Ovary (tissue), 9 donors: ENCODE measurements around the gene SIX2. TPM values are rescaled to one million over a fixed set of nuclear protein-coding genes. Genes with fewer than 3 reads are reported as not detected.

Experiments used
- DNase-seq, 5 donors: peaks; one replicate each; pipeline ENCODE4 v3.0.0-alpha.2; 2019 to 2020
- H3K27ac ChIP-seq, 2 donors: fragments of 200-600 bp; one replicate each; pipeline versions ENCODE4 v1.5.1 to v1.8.0; 2019 to 2022
- H3K27me3 ChIP-seq: fragments of 200-600 bp; one replicate; pipeline ENCODE4 v1.8.0; 2022
- H3K36me3 ChIP-seq: fragments of 200-600 bp; sonication (generic); one replicate; pipeline ENCODE4 v1.5.1; 2019
- H3K4me1 ChIP-seq: one replicate; pipeline ENCODE4 v1.8.1; 2013; ENCODE audit warnings: mild to moderate bottlenecking, moderate library complexity; ENCODE audit not compliant: insufficient read depth
- H3K4me3 ChIP-seq: fragments of 200-600 bp; sonication (generic); one replicate; pipeline ENCODE4 v1.5.1; 2017
- H3K9me3 ChIP-seq, 2 donors: fragments of 200-600 bp in 1 of 2; sonication (generic) in 1 of 2; one replicate each; pipeline versions ENCODE4 v1.5.1 to v1.8.1; 2013 to 2019; ENCODE audit warnings: mild to moderate bottlenecking in 1 of 2, moderate library complexity in 1 of 2
- CTCF ChIP-seq, 3 donors: fragments of 450-650 bp in 2 of 3; fragments of 200-600 bp in 1 of 3; IDR thresholded peaks; one replicate each; pipeline versions ENCODE4 v1.5.1 to v1.8.0; 2016 to 2022; ENCODE audit warnings: antibody characterized with exemption in 3 of 3, mild to moderate bottlenecking in 1 of 3
- EP300 ChIP-seq: sonication (generic); formaldehyde crosslinking; IDR thresholded peaks from one replicate; pipeline ENCODE4 v1.6.1; 2017; ENCODE audit warnings: antibody characterized with exemption
- POLR2A ChIP-seq: fragments of 450-650 bp; IDR thresholded peaks from one replicate; pipeline ENCODE4 v1.6.1; 2017; ENCODE audit warnings: antibody characterized with exemption, mild to moderate bottlenecking, moderate library complexity
- WGBS, 3 donors: extraction: QIAGEN DNeasy Blood & Tissue Kit in 1 of 3; methylation state at CpG; one replicate each; pipeline versions ENCODE4 v1.1.5 to v1.1.7; 2013 to 2017; 5-methylcytosine and 5-hydroxymethylcytosine counted together
- intact Hi-C, 4 donors: fragments of 100-400 bp; cut with DNase I; formaldehyde crosslinking; loops; one replicate each; pipeline versions ENCODE4 v1.11.0 to v1.15.1; 2022 to 2023
- polyA plus RNA-seq, 2 donors: library from polyadenylated mRNA; stranded (reverse); fragments of 200-250 nt in 1 of 2; fragments of 350-450 nt in 1 of 2; fragmentation: Illumina TruSeq in 1 of 2; extraction: RNeasy Lipid Tissue Mini Kit (QIAGEN cat#74804) in 1 of 2; gene quantifications; one replicate each; pipeline ENCODE4 v1.2.3, GENCODE V29; 2013 to 2014
- total RNA-seq, 7 donors: library from RNA; depleted of rRNA in 2 of 7; stranded (reverse); fragments of >200 nt in 2 of 7; fragmentation: NEBNext Ultra II Directional in 3 of 7; extraction: Animal tissue kit (Norgen Biotek cat#: 25700) in 3 of 7; gene quantifications; one replicate each; pipeline versions ENCODE4 v1.1.0 to v1.2.4, GENCODE V29; 2016 to 2023
- donor health status: DM: no; HTN: no; CAD: no; lungs with moderate emphysema.
- donor health status: DM: no; HTN: no; CAD: no.
- donor health status: Bipolar disorder and iron deficiency.
- donor health status: DM: yes; HTN: yes; CAD: no.
- donor health status: DM: no; HTN: no; CAD: no.
- donor health status: DM: yes; HTN: yes; CAD: no.

SIX2 gene
- total and polyA plus RNA-seq, 9 donors, result 0.06 to 0.46 (median 0.16) TPM; not detected in 3

- Histone ChIP-seq H3K27me3 (peaks cover 5% of the 10 kb centered on the region), H3K4me1 (peaks cover 9% of the 10 kb centered on the region)
- 22 to 29% (median 22%) methylated on average over 13 of the region's 13 CpGs for WGBS, 3 donors
These were observed 3.5 kb upstream of the SIX2 start for GRCh38 chr2:45012733-45013132.

GRCh38 chr2:45011621-45012602 is 2.7 kb upstream of the SIX2 start:
- DNase-seq, result no peak
- no peak overlapping the region for H3K27ac ChIP-seq
- intact Hi-C loops, result no loop called here
- 33 to 52% (median 40%) methylated on average over 10 of the region's 10 CpGs for WGBS, 3 donors
- H3K9me3 ChIP-seq, result no peaks in the 10 kb centered on the region
- H3K4me3 ChIP-seq, result no peak overlapping the region
- TF ChIP-seq CTCF (IDR thresholded peaks at IDR 0.05), result no peak
- H3K36me3 ChIP-seq, result no peaks in the 10 kb centered on the region
- peaks cover 5% of the 10 kb centered on the region for H3K27me3 ChIP-seq
- peaks cover 9% of the 10 kb centered on the region for H3K4me1 ChIP-seq

More at GRCh38 chr2:45012733-45013132, 3.5 kb upstream of the SIX2 start:
- Histone ChIP-seq H3K9me3 (no peaks in the 10 kb centered on the region), H3K36me3 (no peaks in the 10 kb centered on the region), H3K27ac (no peak overlapping the region), H3K4me3 (no peak overlapping the region)
- intact Hi-C loops, result no loop called here
- TF ChIP-seq CTCF (IDR thresholded peaks at IDR 0.05) (no peak), POLR2A (no peak), EP300 (no peak)
- no peak for DNase-seq

- H3K27ac ChIP-seq, result no peak overlapping the region
- intact Hi-C loops, result no loop called here
- H3K9me3 ChIP-seq, result no peaks in the 10 kb centered on the region
- no peak for DNase-seq
- WGBS, 3 donors, result 50 to 56% (median 54%) methylated on average over 3 of the region's 3 CpGs
- no peak for TF ChIP-seq CTCF (IDR thresholded peaks at IDR 0.05)
- TF ChIP-seq POLR2A, result no peak
- TF ChIP-seq EP300, result no peak
- peaks cover 9% of the 10 kb centered on the region for H3K4me1 ChIP-seq
- H3K4me3 ChIP-seq, result no peak overlapping the region
- no peaks in the 10 kb centered on the region for H3K36me3 ChIP-seq
- peaks cover 5% of the 10 kb centered on the region for H3K27me3 ChIP-seq
These were observed 1.9 kb upstream of the SIX2 start for GRCh38 chr2:45011121-45011520.

- TF ChIP-seq EP300 (no peak), POLR2A (no peak), CTCF (IDR thresholded peaks at IDR 0.05) (no peak)
- peaks cover 9% of the 10 kb centered on the region for H3K4me1 ChIP-seq
- WGBS, 3 donors, result 3 to 6% (median 5%) methylated on average over 5 of the region's 5 CpGs
- no peaks in the 10 kb centered on the region for H3K9me3 ChIP-seq
- H3K36me3 ChIP-seq, result no peaks in the 10 kb centered on the region
- DNase-seq, result no peak
- peaks cover 5% of the 10 kb centered on the region for H3K27me3 ChIP-seq
- no peak overlapping the region for H3K27ac ChIP-seq
- intact Hi-C loops, result no loop called here
- peak overlapping the region; percentile 38 for H3K4me3 ChIP-seq
These were observed 1.4 kb upstream of the SIX2 start for GRCh38 chr2:45010702-45011012.
